ENCODE results near the gene UBE2G1. TPM values are rescaled to one million over a fixed set of nuclear protein-coding genes. Genes with fewer than 3 reads are reported as not detected.

UBE2G1 gene
- total and polyA plus RNA-seq, 2 of the 8 experiments (the other 6 are each of a cell fraction or from before 2014, with no cell fraction given) = 73.9 to 170 TPM

DNA sequence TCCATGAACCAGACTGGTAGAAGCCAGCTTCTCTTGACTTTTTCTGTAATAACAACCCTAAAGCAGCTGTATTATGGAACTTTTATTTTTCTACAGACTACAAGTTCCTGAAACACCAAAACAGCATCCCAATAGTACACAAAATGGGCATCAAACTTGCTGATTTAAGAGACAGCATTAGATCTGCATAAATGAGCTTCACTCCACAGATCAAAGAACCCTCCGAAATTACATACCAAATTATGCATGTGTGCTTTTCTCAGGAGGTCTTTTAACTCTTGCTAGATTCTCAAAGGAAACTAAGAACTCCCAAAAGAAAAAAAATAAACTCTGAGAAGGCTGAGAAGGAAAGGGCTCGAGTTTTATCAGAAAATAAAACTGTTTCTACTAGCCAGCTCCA, 12.3 kb downstream of the UBE2G1 start:
- no peak overlapping the region for H3K4me2 ChIP-seq (ENCODE audit: insufficient read depth in 1 of 2, low read depth in 2 of 2, low read length in 2 of 2)

More for the DNA sequence above, 12.3 kb downstream of the UBE2G1 start:
- FAIRE-seq (no peak), DNase-seq (ENCODE audit: low read depth in 1 of 2, low spot score in 2 of 2) (no peak)
- Histone ChIP-seq H3K27ac (ENCODE audit: low read depth, low read length) (no peak overlapping the region), H3K36me3 (ENCODE audit: control insufficient read depth in 2 of 4, insufficient read depth in 4 of 4, low read length in 3 of 4) (peaks cover 0 to 2% (median 0%) of the 10 kb centered on the region in 4 experiments; a peak in 2 of 8 replicates), H4K8ac (ENCODE audit: extremely low read depth, insufficient read depth, low read length) (no peak overlapping the region), H2AK5ac (ENCODE audit: low read depth, low read length) (no peak overlapping the region), H3K4me3 (ENCODE audit: extremely low read depth in 1 of 4, insufficient read depth in 2 of 4, low read depth in 3 of 4, low read length in 4 of 4) (no peak overlapping the region), H3K9ac (replicated peaks in 1 of 4; ENCODE audit: extremely low read depth in 1 of 4, low read depth in 3 of 4, low read length in 3 of 4) (no peak overlapping the region), H3K79me2 (ENCODE audit: control insufficient read depth in 1 of 2, insufficient read depth in 2 of 2, low read length in 2 of 2) (peaks cover 62 to 99% of the 10 kb centered on the region in 2 experiments), H3K23me2 (ENCODE audit: low read depth, low read length) (no peaks in the 10 kb centered on the region), H4K5ac (ENCODE audit: insufficient read length, low read depth, low read length) (no peak overlapping the region), H4K91ac (replicated peaks; ENCODE audit: insufficient read length, low read length) (no peak overlapping the region), H3K4me1 (replicated peaks in 1 of 4; ENCODE audit: control insufficient read depth in 3 of 4, insufficient read depth in 4 of 4, low read length in 3 of 4) (peaks cover 0 to 10% (median 1%) of the 10 kb centered on the region in 4 experiments; a peak in 3 of 7 replicates), H3K23ac (ENCODE audit: insufficient read length) (no peak overlapping the region), H2BK120ac (replicated peaks; ENCODE audit: low read depth, low read length) (no peak overlapping the region), H3K14ac (ENCODE audit: insufficient read length) (no peak overlapping the region), H3K18ac (ENCODE audit: extremely low read depth, low read length) (no peak overlapping the region), H2BK5ac (ENCODE audit: low read depth, low read length) (no peak overlapping the region), H3K79me1 (ENCODE audit: low read depth, low read length) (peaks cover 3% of the 10 kb centered on the region), H3K4ac (replicated peaks; ENCODE audit: insufficient read length, low read depth, low read length) (no peak overlapping the region), H4K20me1 (replicated peaks in 1 of 2; ENCODE audit: control insufficient read depth in 1 of 2, insufficient read depth in 2 of 2, low read length in 2 of 2) (peaks cover 21 to 25% of the 10 kb centered on the region in 2 experiments), H3K27me3 (replicated peaks in 1 of 4; ENCODE audit: control insufficient read depth in 3 of 4, extremely low read depth in 1 of 4, insufficient read depth in 3 of 4, low read length in 3 of 4) (no peaks in the 10 kb centered on the region), H3K9me3 (ENCODE audit: insufficient read depth in 2 of 2, low read depth in 1 of 2, low read length in 1 of 2) (no peaks in the 10 kb centered on the region), H2BK20ac (ENCODE audit: low read length) (no peak overlapping the region), H2AFZ (ENCODE audit: low read length) (no peak overlapping the region), H2BK15ac (ENCODE audit: low read length) (no peak overlapping the region), H3K56ac (replicated peaks; ENCODE audit: insufficient read length, low read depth, low read length) (no peak overlapping the region), H2BK12ac (ENCODE audit: low read depth, low read length) (no peak overlapping the region)
- ChIA-PET POLR2A (ENCODE audit: partially characterized antibody) (interaction anchor here (0.7 to 2.0 kb wide), 4 partner anchors 10 to 26 kb away, joined by 3 to 6 read pairs (median 4); no protein-coding TSS in a partner anchor), CTCF (ENCODE audit: partially characterized antibody) (interaction anchor here (0.9 to 1.5 kb wide), 3 partner anchors 11 to 68 kb away, joined by 3 read pairs; no protein-coding TSS in a partner anchor)
- TF ChIP-seq HDAC6 (IDR thresholded peaks at IDR 0.05; ENCODE audit: low read depth, low read length) (no peak), ASH2L (IDR thresholded peaks at IDR 0.05; ENCODE audit: low read length) (no peak), JUN (IDR thresholded peaks at IDR 0.05; ENCODE audit: low read depth, low read length) (no peak), CTBP2 (IDR thresholded peaks at IDR 0.05; ENCODE audit: borderline replicate concordance, insufficient read depth, insufficient read length, low read length) (no peak), NANOG (IDR thresholded peaks at IDR 0.05; ENCODE audit: insufficient read depth, low read depth, low read length, poor library complexity, severe bottlenecking) (no peak), ZNF274 (IDR thresholded peaks at IDR 0.05; ENCODE audit: borderline replicate concordance, extremely low read depth, low read length) (no peak)
- WGBS, 2 experiments (ENCODE audit: extremely low coverage in 1 of 2, insufficient coverage in 1 of 2, insufficient read length in 1 of 2, insufficient replicate concordance in 2 of 2, low coverage in 1 of 2, low lambda C conversion rate in 2 of 2, missing lambda C conversion rate in 1 of 2) = 69% methylated on average over 2 of the region's 2 CpGs; no CpG with 5 or more reads in 1 of the 2 experiments

Data from H1 (cell line).